ENCODE results near the gene KRTAP12-4.

DNA sequence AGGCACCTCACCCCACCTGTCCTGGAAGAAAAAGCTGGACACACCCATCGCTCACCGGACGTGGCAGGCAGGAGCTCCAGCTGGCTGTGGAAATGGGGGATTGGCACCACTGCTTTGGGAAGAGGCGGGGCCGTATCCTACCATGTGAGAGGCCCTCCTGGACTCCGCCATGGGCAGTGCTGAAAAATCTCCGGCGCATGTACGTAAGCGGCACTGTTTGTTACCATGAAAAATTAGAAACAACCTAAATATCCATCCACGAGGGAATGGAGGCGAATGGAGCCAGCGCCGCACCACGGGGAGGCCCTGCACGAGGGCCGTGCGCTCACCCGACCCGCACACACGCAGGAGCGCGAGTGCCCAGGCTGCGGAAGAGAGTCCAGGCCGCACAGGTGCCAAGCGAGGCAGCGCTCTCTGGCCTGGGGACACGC, 39.5 kb downstream of the KRTAP12-4 start:
- TF ChIP-seq, protein P1, sequence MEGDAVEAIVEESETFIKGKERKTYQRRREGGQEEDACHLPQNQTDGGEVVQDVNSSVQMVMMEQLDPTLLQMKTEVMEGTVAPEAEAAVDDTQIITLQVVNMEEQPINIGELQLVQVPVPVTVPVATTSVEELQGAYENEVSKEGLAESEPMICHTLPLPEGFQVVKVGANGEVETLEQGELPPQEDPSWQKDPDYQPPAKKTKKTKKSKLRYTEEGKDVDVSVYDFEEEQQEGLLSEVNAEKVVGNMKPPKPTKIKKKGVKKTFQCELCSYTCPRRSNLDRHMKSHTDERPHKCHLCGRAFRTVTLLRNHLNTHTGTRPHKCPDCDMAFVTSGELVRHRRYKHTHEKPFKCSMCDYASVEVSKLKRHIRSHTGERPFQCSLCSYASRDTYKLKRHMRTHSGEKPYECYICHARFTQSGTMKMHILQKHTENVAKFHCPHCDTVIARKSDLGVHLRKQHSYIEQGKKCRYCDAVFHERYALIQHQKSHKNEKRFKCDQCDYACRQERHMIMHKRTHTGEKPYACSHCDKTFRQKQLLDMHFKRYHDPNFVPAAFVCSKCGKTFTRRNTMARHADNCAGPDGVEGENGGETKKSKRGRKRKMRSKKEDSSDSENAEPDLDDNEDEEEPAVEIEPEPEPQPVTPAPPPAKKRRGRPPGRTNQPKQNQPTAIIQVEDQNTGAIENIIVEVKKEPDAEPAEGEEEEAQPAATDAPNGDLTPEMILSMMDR (IDR thresholded peaks at IDR 0.05; ENCODE audit: extremely low read depth in 1 of 2, insufficient read depth in 1 of 2, low read depth in 1 of 2, low read length in 2 of 2): no peak
- TF ChIP-seq EZH2 (IDR thresholded peaks at IDR 0.05; ENCODE audit: borderline replicate concordance, low read depth, low read length, severe bottlenecking) (no peak), POLR2A (IDR thresholded peaks at IDR 0.05; ENCODE audit: low read depth, low read length) (no peak), POLR2AphosphoS5 (IDR thresholded peaks at IDR 0.05; ENCODE audit: insufficient read depth, low read depth, low read length) (no peak), FOS (IDR thresholded peaks at IDR 0.05; ENCODE audit: borderline replicate concordance, insufficient read depth, low read length) (no peak), GATA2 (IDR thresholded peaks at IDR 0.05; ENCODE audit: insufficient read depth, insufficient read length, low read depth, low read length) (no peak), MYC (IDR thresholded peaks at IDR 0.05; ENCODE audit: low read depth, low read length) (no peak), JUN (IDR thresholded peaks at IDR 0.05; ENCODE audit: borderline replicate concordance, insufficient read depth, insufficient read length, low read depth) (no peak)
- TF ChIP-seq, protein P2, sequence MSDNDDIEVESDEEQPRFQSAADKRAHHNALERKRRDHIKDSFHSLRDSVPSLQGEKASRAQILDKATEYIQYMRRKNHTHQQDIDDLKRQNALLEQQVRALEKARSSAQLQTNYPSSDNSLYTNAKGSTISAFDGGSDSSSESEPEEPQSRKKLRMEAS (IDR thresholded peaks at IDR 0.05; ENCODE audit: insufficient read depth, insufficient read length): no peak
